ENCODE results near the gene PACRG.

DNA sequence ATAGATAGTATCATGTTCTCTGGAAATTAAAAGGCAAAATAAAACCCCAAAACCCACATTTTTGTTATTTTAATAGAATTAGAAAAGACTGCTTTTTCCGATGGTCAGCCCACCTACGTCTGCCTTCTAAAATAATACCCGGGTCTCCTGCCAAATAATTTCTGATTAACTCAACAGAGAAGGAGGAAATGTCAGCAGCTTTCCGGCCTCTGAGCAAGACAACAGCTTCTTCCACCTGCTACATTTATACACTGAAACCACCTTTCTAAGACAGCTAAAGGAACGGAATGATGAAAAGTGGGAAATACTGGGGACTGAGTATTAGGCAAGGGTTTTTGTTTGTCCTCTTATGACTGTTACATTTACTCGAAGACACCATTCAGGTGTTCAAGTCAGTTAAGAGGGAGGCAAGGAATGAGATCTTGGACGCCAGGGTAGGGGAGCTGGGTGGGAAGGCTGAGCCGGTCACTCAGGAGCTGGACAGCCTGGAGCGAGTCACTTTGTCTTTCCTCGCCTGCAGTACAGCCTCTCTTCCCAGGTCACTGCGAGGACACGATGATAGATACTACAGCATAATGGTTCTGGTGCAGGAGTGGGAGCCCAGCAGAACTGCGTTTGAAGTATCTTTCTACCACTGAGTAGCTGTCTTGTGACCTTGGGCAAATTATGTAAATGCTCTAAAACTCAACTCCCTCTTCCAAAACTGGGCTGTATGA, 590.5 kb downstream of the PACRG start:
- TF ChIP-seq, protein P1, sequence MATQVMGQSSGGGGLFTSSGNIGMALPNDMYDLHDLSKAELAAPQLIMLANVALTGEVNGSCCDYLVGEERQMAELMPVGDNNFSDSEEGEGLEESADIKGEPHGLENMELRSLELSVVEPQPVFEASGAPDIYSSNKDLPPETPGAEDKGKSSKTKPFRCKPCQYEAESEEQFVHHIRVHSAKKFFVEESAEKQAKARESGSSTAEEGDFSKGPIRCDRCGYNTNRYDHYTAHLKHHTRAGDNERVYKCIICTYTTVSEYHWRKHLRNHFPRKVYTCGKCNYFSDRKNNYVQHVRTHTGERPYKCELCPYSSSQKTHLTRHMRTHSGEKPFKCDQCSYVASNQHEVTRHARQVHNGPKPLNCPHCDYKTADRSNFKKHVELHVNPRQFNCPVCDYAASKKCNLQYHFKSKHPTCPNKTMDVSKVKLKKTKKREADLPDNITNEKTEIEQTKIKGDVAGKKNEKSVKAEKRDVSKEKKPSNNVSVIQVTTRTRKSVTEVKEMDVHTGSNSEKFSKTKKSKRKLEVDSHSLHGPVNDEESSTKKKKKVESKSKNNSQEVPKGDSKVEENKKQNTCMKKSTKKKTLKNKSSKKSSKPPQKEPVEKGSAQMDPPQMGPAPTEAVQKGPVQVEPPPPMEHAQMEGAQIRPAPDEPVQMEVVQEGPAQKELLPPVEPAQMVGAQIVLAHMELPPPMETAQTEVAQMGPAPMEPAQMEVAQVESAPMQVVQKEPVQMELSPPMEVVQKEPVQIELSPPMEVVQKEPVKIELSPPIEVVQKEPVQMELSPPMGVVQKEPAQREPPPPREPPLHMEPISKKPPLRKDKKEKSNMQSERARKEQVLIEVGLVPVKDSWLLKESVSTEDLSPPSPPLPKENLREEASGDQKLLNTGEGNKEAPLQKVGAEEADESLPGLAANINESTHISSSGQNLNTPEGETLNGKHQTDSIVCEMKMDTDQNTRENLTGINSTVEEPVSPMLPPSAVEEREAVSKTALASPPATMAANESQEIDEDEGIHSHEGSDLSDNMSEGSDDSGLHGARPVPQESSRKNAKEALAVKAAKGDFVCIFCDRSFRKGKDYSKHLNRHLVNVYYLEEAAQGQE (IDR thresholded peaks at IDR 0.05; ENCODE audit: insufficient read depth in 1 of 2, low read depth in 2 of 2, low read length in 2 of 2) = no peak
- no peak for TF ChIP-seq SIN3A (IDR thresholded peaks at IDR 0.05; ENCODE audit: borderline replicate concordance, insufficient read depth, low read length)
- no peak for TF ChIP-seq POLR2AphosphoS5 (IDR thresholded peaks at IDR 0.05; ENCODE audit: low read depth, low read length)
- TF ChIP-seq TAF1 (IDR thresholded peaks at IDR 0.05; ENCODE audit: borderline replicate concordance, insufficient read depth, low read length) = no peak
- no peak for TF ChIP-seq FOXP2 (optimal IDR thresholded peaks at IDR 0.05; ENCODE audit: borderline replicate concordance, extremely low read depth, extremely low read length, insufficient read depth)
